GM19455 (cell line): ENCODE results near the gene ACVR1C.

Experiments used
- ATAC-seq: cut with Tn5 transposase; IDR thresholded peaks from one replicate; pipeline ENCODE4 v1.9.1; 2021; ENCODE audit not compliant: unreplicated experiment

The ACVR1C gene

GRCh38 chr2:157500334-157500733, 128.3 kb downstream of the ACVR1C start:
- ATAC-seq = no peak

- no peak for ATAC-seq
These were observed 130.2 kb downstream of the ACVR1C start for GRCh38 chr2:157498483-157498882.

- peak; percentile 90 for ATAC-seq
These were observed 130.9 kb downstream of the ACVR1C start for GRCh38 chr2:157497638-157498314.

- ATAC-seq = peak; percentile 98
These were observed 136.4 kb downstream of the ACVR1C start for GRCh38 chr2:157492189-157492773.

- no peak for ATAC-seq
These were observed 138.7 kb downstream of the ACVR1C start for GRCh38 chr2:157489983-157490382.

- no peak for ATAC-seq
These were observed 139.8 kb downstream of the ACVR1C start for GRCh38 chr2:157488877-157489276.

GRCh38 chr2:157487747-157488146, 140.9 kb downstream of the ACVR1C start:
- ATAC-seq = no peak

GRCh38 chr2:157487271-157487610, 141.4 kb downstream of the ACVR1C start:
- ATAC-seq = no peak

GRCh38 chr2:157486596-157487270, 141.9 kb downstream of the ACVR1C start:
- no peak for ATAC-seq

GRCh38 chr2:157480182-157480961, 148.3 kb downstream of the ACVR1C start:
- ATAC-seq = peak; percentile 60

- peak; percentile 39 for ATAC-seq
These were observed 149.3 kb downstream of the ACVR1C start for GRCh38 chr2:157479081-157480027.

GRCh38 chr2:157477919-157478318, 150.7 kb downstream of the ACVR1C start:
- ATAC-seq = no peak

GRCh38 chr2:157476953-157477709, 151.5 kb downstream of the ACVR1C start:
- ATAC-seq = no peak
